H9 (cell line): ENCODE measurements around the gene NTMT1. TPM values are rescaled to one million over a fixed set of nuclear protein-coding genes. Genes with fewer than 3 reads are reported as not detected.

Source experiments
- DNase-seq: peaks from one replicate; pipeline ENCODE4 v3.0.0-alpha.2; 2017
- H2AFZ ChIP-seq: one replicate; pipeline ENCODE4 v1.6.1; 2013; ENCODE audit warnings: mild to moderate bottlenecking, low read length, control low read depth, moderate library complexity
- H2AK5ac ChIP-seq: 2 replicates; pipeline ENCODE4 v1.6.1; 2013; ENCODE audit warnings: low read length, control low read depth, mixed read lengths; ENCODE audit not compliant: insufficient read length
- H2BK120ac ChIP-seq: one replicate; pipeline ENCODE4 v1.6.1; 2013; ENCODE audit warnings: low read depth, mild to moderate bottlenecking, low read length, control low read depth, inconsistent platforms; ENCODE audit not compliant: poor library complexity, severe bottlenecking
- H2BK12ac ChIP-seq: 2 replicates; pipeline ENCODE4 v1.6.1; 2013; ENCODE audit warnings: low read length, control low read depth, mixed read lengths, low read depth; ENCODE audit not compliant: insufficient read length
- H2BK15ac ChIP-seq: 2 replicates; pipeline ENCODE4 v1.6.1; 2013; ENCODE audit warnings: low read depth, low read length, control low read depth
- H2BK20ac ChIP-seq: one replicate; pipeline ENCODE4 v1.6.1; 2013; ENCODE audit warnings: low read depth, mild to moderate bottlenecking, low read length, control low read depth, inconsistent platforms; ENCODE audit not compliant: poor library complexity, severe bottlenecking
- H2BK5ac ChIP-seq: 2 replicates; pipeline ENCODE4 v1.6.1; 2013; ENCODE audit warnings: low read length, control low read depth, mixed read lengths; ENCODE audit not compliant: insufficient read length
- H3K14ac ChIP-seq: 2 replicates; pipeline ENCODE4 v1.6.1; 2013; ENCODE audit warnings: low read length, control low read depth; ENCODE audit not compliant: insufficient read depth
- H3K18ac ChIP-seq: 2 replicates; pipeline ENCODE4 v1.6.1; 2013; ENCODE audit warnings: low read depth, mild to moderate bottlenecking, mixed read lengths, low read length, control low read depth; ENCODE audit not compliant: insufficient read length
- H3K23ac ChIP-seq: 2 replicates; pipeline ENCODE4 v1.6.1; 2013; ENCODE audit warnings: low read length, control low read depth, mixed read lengths, low read depth; ENCODE audit not compliant: insufficient read length
- H3K23me2 ChIP-seq: 2 replicates; pipeline ENCODE4 v1.6.1; 2013; ENCODE audit warnings: low read depth, mild to moderate bottlenecking, mixed read lengths, low read length, control low read depth; ENCODE audit not compliant: insufficient read length, poor library complexity, severe bottlenecking
- H3K27ac ChIP-seq: 2 replicates; pipeline ENCODE4 v1.5.1; 2013; ENCODE audit warnings: low read length, control low read depth, mixed read lengths, low read depth; ENCODE audit not compliant: insufficient read length
- H3K27me3 ChIP-seq: 2 replicates; pipeline ENCODE4 v1.6.1; 2013; ENCODE audit warnings: low read length, control low read depth, inconsistent platforms; ENCODE audit not compliant: insufficient read depth
- H3K4ac ChIP-seq: 2 replicates; pipeline ENCODE4 v1.6.1; 2013; ENCODE audit warnings: low read depth, mild to moderate bottlenecking, control low read depth, inconsistent platforms, low read length, moderate library complexity
- H3K4me1 ChIP-seq: 2 replicates; pipeline ENCODE4 v1.6.1; 2013; ENCODE audit warnings: low read length, control low read depth, inconsistent platforms; ENCODE audit not compliant: insufficient read depth
- H3K4me2 ChIP-seq: 2 replicates; pipeline ENCODE4 v1.6.1; 2013; ENCODE audit warnings: low read length, control low read depth, mixed read lengths; ENCODE audit not compliant: insufficient read length, insufficient read depth
- H3K56ac ChIP-seq: 2 replicates; pipeline ENCODE4 v1.6.1; 2013; ENCODE audit warnings: low read depth, mild to moderate bottlenecking, mixed read lengths, low read length, control low read depth; ENCODE audit not compliant: insufficient read length
- H3K79me1 ChIP-seq: 2 replicates; pipeline ENCODE4 v1.6.1; 2013; ENCODE audit warnings: low read depth, mild to moderate bottlenecking, moderate library complexity, low read length, control low read depth, inconsistent platforms; ENCODE audit not compliant: insufficient read depth, poor library complexity, severe bottlenecking
- H3K79me2 ChIP-seq: 2 replicates; pipeline ENCODE4 v1.6.1; 2013; ENCODE audit warnings: low read length, control low read depth, inconsistent platforms; ENCODE audit not compliant: insufficient read depth
- H3K9ac ChIP-seq: 2 replicates; pipeline ENCODE4 v1.6.1; 2013; ENCODE audit warnings: low read length, control low read depth, mixed read lengths; ENCODE audit not compliant: insufficient read length; ENCODE audit errors: extremely low read depth
- H3K9me3 ChIP-seq: one replicate; pipeline ENCODE4 v1.6.1; 2013; ENCODE audit warnings: low read depth, low read length, inconsistent platforms; ENCODE audit not compliant: control insufficient read depth
- H3T11ph ChIP-seq: one replicate; pipeline ENCODE4 v1.6.1; 2013; ENCODE audit warnings: mild to moderate bottlenecking, low read length, control low read depth, inconsistent platforms
- H4K20me1 ChIP-seq: one replicate; pipeline ENCODE4 v1.6.1; 2013; ENCODE audit not compliant: control insufficient read depth, insufficient read length, insufficient read depth
- H4K5ac ChIP-seq: 2 replicates; pipeline ENCODE4 v1.6.1; 2013; ENCODE audit warnings: low read depth, mild to moderate bottlenecking, mixed read lengths, low read length, control low read depth; ENCODE audit not compliant: insufficient read length
- H4K8ac ChIP-seq: replicated peaks from 2 replicates; pipeline ENCODE4 v1.6.1; 2013; ENCODE audit warnings: low read length, control low read depth, mixed read lengths, low read depth; ENCODE audit not compliant: insufficient read length
- H4K91ac ChIP-seq: 2 replicates; pipeline ENCODE4 v1.6.1; 2013; ENCODE audit warnings: low read depth, mild to moderate bottlenecking, moderate library complexity, mixed read lengths, low read length, control low read depth; ENCODE audit not compliant: insufficient read length
- H3K27ac Mint-ChIP-seq, 3 experiments: 2 replicates in 2 of 3; 3 replicates in 1 of 3; pipeline ENCODE4 v1.8.0; 2020 to 2021; ENCODE audit warnings: mixed read lengths in 3 of 3, mild to moderate bottlenecking in 1 of 3, moderate library complexity in 1 of 3
- H3K27me3 Mint-ChIP-seq: 2 replicates; pipeline ENCODE4 v1.8.0; 2021; ENCODE audit warnings: low read depth, mild to moderate bottlenecking, moderate library complexity, mixed read lengths
- H3K36me3 Mint-ChIP-seq, 3 experiments: 2 replicates in 2 of 3; 3 replicates in 1 of 3; pipeline ENCODE4 v1.8.0; 2020 to 2021; ENCODE audit warnings: low read depth in 3 of 3, mixed read lengths in 3 of 3; ENCODE audit not compliant: insufficient read depth in 1 of 3
- H3K4me1 Mint-ChIP-seq, 2 experiments: 2 replicates each; pipeline ENCODE4 v1.8.0; 2020; ENCODE audit warnings: mixed read lengths in 2 of 2
- H3K4me3 Mint-ChIP-seq, 2 experiments: 2 replicates in 1 of 2; 3 replicates in 1 of 2; pipeline ENCODE4 v1.8.0; 2020 to 2021; ENCODE audit warnings: mild to moderate bottlenecking in 2 of 2, mixed read lengths in 2 of 2, moderate library complexity in 1 of 2
- H3K9me3 Mint-ChIP-seq, 2 experiments: 2 replicates in 1 of 2; 3 replicates in 1 of 2; pipeline ENCODE4 v1.8.0; 2020; ENCODE audit warnings: mild to moderate bottlenecking in 2 of 2, mixed read lengths in 2 of 2, moderate library complexity in 1 of 2
- CTCF ChIP-seq: fragments of 200-600 bp; sonication (generic); conservative IDR thresholded peaks from 3 replicates; pipeline ENCODE4 v1.8.0; 2021; ENCODE audit warnings: antibody characterized with exemption, mild to moderate bottlenecking
- WGBS: extraction: QIAGEN DNeasy Blood & Tissue Kit; methylation state at CpG from one replicate; pipeline ENCODE4 v1.1.7; 2013; ENCODE audit warnings: missing lambda C conversion rate, low lambda C conversion rate, mixed read lengths; ENCODE audit not compliant: insufficient read length; ENCODE audit errors: extremely low coverage; 5-methylcytosine and 5-hydroxymethylcytosine counted together
- total RNA-seq: library from RNA; stranded (reverse); gene quantifications from 2 replicates; pipeline ENCODE4 v1.2.1, GENCODE V29; 2021

NTMT1 gene
- total RNA-seq, 1 experiment from 2014 or later: 57.9 TPM

DNA sequence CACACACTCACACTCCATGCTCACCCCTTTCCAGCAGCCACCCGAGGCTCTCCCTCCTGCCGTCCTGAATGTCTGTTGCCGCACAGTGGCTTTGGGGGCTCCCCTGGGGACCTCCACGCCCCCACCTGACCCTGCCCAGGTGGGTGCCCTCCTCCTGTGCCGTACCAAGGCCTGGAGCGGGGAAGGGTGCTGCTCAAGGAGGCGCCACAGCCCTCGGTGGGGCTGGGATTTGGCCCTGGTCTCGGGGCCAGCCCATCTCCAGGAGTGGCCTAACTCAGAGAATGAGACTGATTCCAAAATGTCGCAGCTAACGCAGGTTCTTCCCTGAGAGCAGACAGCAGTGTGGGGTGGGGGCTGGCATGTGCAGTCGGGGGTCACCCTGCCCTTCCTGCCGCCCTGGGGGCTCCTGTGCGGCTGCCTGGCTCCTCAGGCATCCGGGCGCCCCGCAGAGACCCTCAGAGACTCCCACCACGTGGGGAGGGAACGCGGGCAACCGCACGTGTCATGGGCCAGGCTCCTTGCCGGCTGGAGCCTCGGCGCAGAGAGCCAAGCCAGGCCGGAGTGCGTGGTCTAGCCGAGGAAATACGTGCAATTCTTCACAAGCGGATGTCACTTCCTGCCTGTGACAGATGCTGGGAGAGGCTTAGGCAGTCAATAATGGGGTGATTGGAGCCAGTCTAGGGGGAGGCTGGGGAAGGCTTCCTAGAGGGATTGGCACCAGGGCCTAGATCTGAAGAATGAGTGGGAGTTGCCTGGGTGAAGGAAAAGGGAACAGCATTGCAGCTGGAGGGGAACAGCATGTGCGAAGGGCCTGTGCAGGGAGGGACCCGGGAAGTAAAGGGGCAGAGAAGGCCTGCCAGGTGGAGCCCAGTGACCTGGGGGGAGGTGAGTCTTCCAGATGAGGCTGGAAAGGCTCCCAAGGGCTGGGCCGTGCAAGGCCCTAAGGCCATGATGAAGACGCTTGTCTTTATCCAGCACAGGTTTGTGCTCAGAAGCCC, 49.1 kb upstream of the NTMT1 start:
- H2BK120ac ChIP-seq: no peak overlapping the region
- no peak overlapping the region for H4K91ac ChIP-seq
- H2BK20ac ChIP-seq: no peak overlapping the region
- peaks cover 3% of the 10 kb centered on the region for H3K9me3 ChIP-seq
- peak overlapping the region; percentile 46 for H4K8ac ChIP-seq
- H3T11ph ChIP-seq: no peak overlapping the region
- no peak overlapping the region for H2AFZ ChIP-seq
- peaks cover 3% of the 10 kb centered on the region in 2 experiments; a peak in 3 of 4 replicates for H3K4me1 Mint-ChIP-seq
- peak overlapping the region; percentile 54 for H3K56ac ChIP-seq
- no peak overlapping the region for H2BK5ac ChIP-seq
- no peaks in the 10 kb centered on the region for H3K23me2 ChIP-seq
- H3K4me1 ChIP-seq: no peaks in the 10 kb centered on the region
- WGBS: no CpG with 5 or more reads among the region's 34 CpGs
- no peak overlapping the region; a peak in 1 of 5 replicates for H3K4me3 Mint-ChIP-seq
- no peak for TF ChIP-seq CTCF
- peaks cover 29% of the 10 kb centered on the region for H3K27me3 Mint-ChIP-seq
- H3K9ac ChIP-seq: no peak overlapping the region
- no peak overlapping the region for H3K27ac ChIP-seq
- H3K36me3 Mint-ChIP-seq: peaks cover 0 to 7% (median 6%) of the 10 kb centered on the region in 3 experiments; a peak in 6 of 7 replicates
- no peak overlapping the region for H3K23ac ChIP-seq
- no peaks in the 10 kb centered on the region for H3K79me1 ChIP-seq
- H2BK15ac ChIP-seq: 0 out of 2 replicates have a peak overlapping the region, but pooled peaks have one; percentile 4
- no peaks in the 10 kb centered on the region for H3K27me3 ChIP-seq
- H3K14ac ChIP-seq: no peak overlapping the region
- H3K4me2 ChIP-seq: no peak overlapping the region
- H4K20me1 ChIP-seq: no peaks in the 10 kb centered on the region
- H3K18ac ChIP-seq: no peak overlapping the region
- peak overlapping the region in 1 of 3 experiments; percentile 76; a peak in 1 of 7 replicates for H3K27ac Mint-ChIP-seq
- peaks cover 7 to 8% of the 10 kb centered on the region in 2 experiments; a peak in 4 of 5 replicates for H3K9me3 Mint-ChIP-seq
- H3K79me2 ChIP-seq: no peaks in the 10 kb centered on the region
- DNase-seq: no peak
- no peak overlapping the region; the same call in 1 of the 2 replicates for H3K4ac ChIP-seq
- no peak overlapping the region for H2BK12ac ChIP-seq
- H2AK5ac ChIP-seq: no peak overlapping the region
- H4K5ac ChIP-seq: peak overlapping the region; percentile 69
